Stomach (tissue), 4 donors: ENCODE measurements around the gene CFAP20DC.

Experiments
- CTCF ChIP-seq, 7 experiments: fragments of 450-650 bp in 4 of 7; fragments of 200-600 bp in 3 of 7; sonication (generic) in 3 of 7; IDR thresholded peaks; one replicate each; pipeline ENCODE4 v1.5.1; 2016 to 2019; ENCODE audit warnings: antibody characterized with exemption in 7 of 7, control low read depth in 2 of 7, mild to moderate bottlenecking in 1 of 7
- EP300 ChIP-seq: sonication (generic); formaldehyde crosslinking; IDR thresholded peaks from one replicate; pipeline ENCODE4 v1.6.1; 2017; ENCODE audit warnings: antibody characterized with exemption
- POLR2A ChIP-seq, 4 donors: fragments of 450-650 bp; IDR thresholded peaks; one replicate each; pipeline ENCODE4 v1.6.1; 2016; ENCODE audit warnings: antibody characterized with exemption in 4 of 4, control low read depth in 2 of 4, mild to moderate bottlenecking in 1 of 4, moderate library complexity in 1 of 4
- POLR2AphosphoS5 ChIP-seq, 3 donors: sonication (generic); formaldehyde crosslinking; IDR thresholded peaks; one replicate each; pipeline ENCODE4 v1.6.1; 2016; ENCODE audit warnings: antibody characterized with exemption in 3 of 3

- TF ChIP-seq CTCF (IDR thresholded peaks at IDR 0.05) (no peak), POLR2A (IDR thresholded peaks at IDR 0.05) (no peak), EP300 (no peak), POLR2AphosphoS5 (IDR thresholded peaks at IDR 0.05) (no peak)
These were observed 87.0 kb downstream of the CFAP20DC start for GRCh38 chr3:58962816-58963215.
